ENCODE measurements around the gene PFAS.
A peak's percentile ranks its signal among the peaks of the same experiment; 100 is the strongest.

The PFAS gene

GRCh38 chr17:8267480-8268147 lies 18.5 kb downstream of the PFAS start:
- DNase-seq: no peak

GRCh38 chr17:8268550-8269298 lies 19.6 kb downstream of the PFAS start:
- no peak for DNase-seq

- DNase-seq: no peak
These were observed 23.3 kb downstream of the PFAS start for GRCh38 chr17:8272421-8272820.

- DNase-seq: no peak
These were observed 24.9 kb downstream of the PFAS start for GRCh38 chr17:8273884-8274444.

- DNase-seq: no peak
These were observed 25.7 kb downstream of the PFAS start for GRCh38 chr17:8274816-8275215.

- DNase-seq: no peak
These were observed 26.6 kb downstream of the PFAS start for GRCh38 chr17:8275421-8276290.

GRCh38 chr17:8277317-8277716 lies 28.2 kb downstream of the PFAS start:
- DNase-seq: no peak

- DNase-seq: no peak
These were observed 33.3 kb downstream of the PFAS start for GRCh38 chr17:8282345-8282744.

GRCh38 chr17:8283356-8283755 lies 34.3 kb downstream of the PFAS start:
- no peak for DNase-seq

- no peak for DNase-seq
These were observed 35.0 kb downstream of the PFAS start for GRCh38 chr17:8284126-8284525.

- no peak for DNase-seq
These were observed 36.4 kb downstream of the PFAS start for GRCh38 chr17:8285270-8286181.

GRCh38 chr17:8287651-8288335 lies 38.7 kb downstream of the PFAS start:
- no peak for DNase-seq

GRCh38 chr17:8288336-8289102 lies 39.4 kb downstream of the PFAS start, which contains the start of gene RANGRF:
Gene RANGRF, plus strand, starts transcription at chr17:8288670. Its CDS starts 119 bp downstream, at chr17:8288789.
- peak; percentile 91 for DNase-seq

GRCh38 chr17:8289103-8289397 lies 40.0 kb downstream of the PFAS start:
- DNase-seq: peak; percentile 87

- no peak for DNase-seq
These were observed 41.0 kb downstream of the PFAS start for GRCh38 chr17:8290043-8290442.

- DNase-seq: no peak
These were observed 43.7 kb downstream of the PFAS start for GRCh38 chr17:8292639-8293395.

GRCh38 chr17:8294361-8294760 lies 45.3 kb downstream of the PFAS start:
- no peak for DNase-seq

- no peak for DNase-seq
These were observed 45.8 kb downstream of the PFAS start for GRCh38 chr17:8294814-8295316.

GRCh38 chr17:8300226-8300625 lies 51.1 kb downstream of the PFAS start:
- DNase-seq: no peak
